ENCODE results near the gene BCL2L12. TPM values are rescaled to one million over a fixed set of nuclear protein-coding genes. Genes with fewer than 3 reads are reported as not detected.

Gene BCL2L12
- total and polyA plus RNA-seq, 2 of the 13 experiments (the other 11 are each of a cell fraction or from before 2014, with no cell fraction given) = 26.8 to 40.8 TPM

GRCh38 chr19:49666120-49666444 is 349 bp downstream of the BCL2L12 start (continued):
- no peak for TF ChIP-seq THAP8 (CRISPR knock-in tag; IDR thresholded peaks at IDR 0.05; ENCODE audit: borderline replicate concordance)
- TF ChIP-seq PHB2 (IDR thresholded peaks at IDR 0.05; ENCODE audit: partially characterized antibody) = no peak
- TF ChIP-seq ISL2 (CRISPR knock-in tag; IDR thresholded peaks at IDR 0.05) = 0 out of 2 replicates have a peak, but pooled peaks have one; percentile 1
- TF ChIP-seq ZFP36L2 (CRISPR knock-in tag; IDR thresholded peaks at IDR 0.05) = no peak
- TF ChIP-seq NONO (IDR thresholded peaks at IDR 0.05) = no peak
- TF ChIP-seq NONO (CRISPR knock-in tag; conservative IDR thresholded peaks at IDR 0.05) = no peak
- 0 out of 2 replicates have a peak, but pooled peaks have one; percentile 7 for TF ChIP-seq ZNF605 (CRISPR knock-in tag; IDR thresholded peaks at IDR 0.05)
- no peak for TF ChIP-seq TCF12 (IDR thresholded peaks at IDR 0.05)
- TF ChIP-seq TCF12 (CRISPR knock-in tag; IDR thresholded peaks at IDR 0.05) = no peak
- no peak for TF ChIP-seq SALL2 (CRISPR knock-in tag; IDR thresholded peaks at IDR 0.05)
- peak; percentile 3 for TF ChIP-seq ASH2L (IDR thresholded peaks at IDR 0.05; ENCODE audit: insufficient read length, low read depth, low read length)
- no peak for TF ChIP-seq ZNF790 (CRISPR knock-in tag; IDR thresholded peaks at IDR 0.05; ENCODE audit: borderline replicate concordance)

DNA sequence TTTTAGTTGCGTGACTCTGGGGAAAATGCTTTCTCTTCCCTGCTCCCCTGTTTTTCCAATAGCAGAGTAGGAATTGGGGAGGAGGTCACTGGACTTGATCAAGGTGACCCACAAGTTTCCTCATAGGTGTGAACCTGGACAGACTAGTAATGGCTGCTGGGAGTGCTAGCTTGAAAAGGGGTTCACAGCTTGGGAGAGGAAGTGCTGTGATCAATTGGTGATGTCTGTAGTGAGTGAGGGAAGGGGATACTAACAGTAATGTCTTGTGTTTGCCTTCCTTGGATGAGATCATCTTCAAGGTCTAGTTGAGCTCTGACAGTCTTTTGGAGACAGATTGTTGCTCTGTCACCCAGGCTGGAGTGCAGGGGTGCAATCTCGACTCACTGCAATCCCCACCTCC is 1.7 kb downstream of the BCL2L12 start:
- 96% methylated on average over 2 of the region's 2 CpGs for WGBS (ENCODE audit: low lambda C conversion rate)
- H3K79me2 ChIP-seq (ENCODE audit: insufficient read depth, low read length) = peaks cover 30% of the 10 kb centered on the region
- no peak for TF ChIP-seq MED13 (CRISPR knock-in tag; IDR thresholded peaks at IDR 0.05)
- TF ChIP-seq ZNF577 (CRISPR knock-in tag; IDR thresholded peaks at IDR 0.05; ENCODE audit: borderline replicate concordance, low read depth) = no peak
- TF ChIP-seq, protein P1, sequence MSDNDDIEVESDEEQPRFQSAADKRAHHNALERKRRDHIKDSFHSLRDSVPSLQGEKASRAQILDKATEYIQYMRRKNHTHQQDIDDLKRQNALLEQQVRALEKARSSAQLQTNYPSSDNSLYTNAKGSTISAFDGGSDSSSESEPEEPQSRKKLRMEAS (IDR thresholded peaks at IDR 0.05) = no peak
- TF ChIP-seq ZNF710 (CRISPR knock-in tag; IDR thresholded peaks at IDR 0.05; ENCODE audit: borderline replicate concordance) = no peak
- TF ChIP-seq ATF1 (CRISPR knock-in tag; IDR thresholded peaks at IDR 0.05) = no peak
- TF ChIP-seq ZNF607 (CRISPR knock-in tag; IDR thresholded peaks at IDR 0.05; ENCODE audit: borderline replicate concordance) = no peak
- no peak for TF ChIP-seq ZNF501 (CRISPR knock-in tag; IDR thresholded peaks at IDR 0.05)
- no peak for TF ChIP-seq SRSF1 (optimal IDR thresholded peaks at IDR 0.05; ENCODE audit: low read depth, low read length)
- TF ChIP-seq MYC (CRISPR knock-in tag; IDR thresholded peaks at IDR 0.05; ENCODE audit: borderline replicate concordance) = no peak
- TF ChIP-seq ZNF263 (CRISPR knock-in tag; IDR thresholded peaks at IDR 0.05) = no peak
- TF ChIP-seq, protein P2, sequence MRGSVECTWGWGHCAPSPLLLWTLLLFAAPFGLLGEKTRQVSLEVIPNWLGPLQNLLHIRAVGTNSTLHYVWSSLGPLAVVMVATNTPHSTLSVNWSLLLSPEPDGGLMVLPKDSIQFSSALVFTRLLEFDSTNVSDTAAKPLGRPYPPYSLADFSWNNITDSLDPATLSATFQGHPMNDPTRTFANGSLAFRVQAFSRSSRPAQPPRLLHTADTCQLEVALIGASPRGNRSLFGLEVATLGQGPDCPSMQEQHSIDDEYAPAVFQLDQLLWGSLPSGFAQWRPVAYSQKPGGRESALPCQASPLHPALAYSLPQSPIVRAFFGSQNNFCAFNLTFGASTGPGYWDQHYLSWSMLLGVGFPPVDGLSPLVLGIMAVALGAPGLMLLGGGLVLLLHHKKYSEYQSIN (CRISPR knock-in tag; IDR thresholded peaks at IDR 0.05; ENCODE audit: borderline replicate concordance) = no peak

More for the DNA sequence above, 1.7 kb downstream of the BCL2L12 start:
- Histone ChIP-seq H3K9me3 (ENCODE audit: low read length) (no peaks in the 10 kb centered on the region), H3K4me2 (ENCODE audit: low read depth, low read length) (peak overlapping the region; percentile 98), H4K20me1 (ENCODE audit: insufficient read depth, low read length) (peaks cover 5% of the 10 kb centered on the region; the same call in 1 of the 2 replicates), H2AFZ (ENCODE audit: low read length) (no peak overlapping the region), H3K36me3 (replicated peaks in 1 of 2; ENCODE audit: control insufficient read depth in 1 of 2, insufficient read depth in 2 of 2, low read length in 2 of 2) (peaks cover 6 to 15% of the 10 kb centered on the region in 2 experiments; a peak in 4 of 5 replicates), H3K27ac (ENCODE audit: extremely low read length, insufficient read depth, low read length) (peak overlapping the region; percentile 20), H3K9ac (ENCODE audit: insufficient read depth, low read depth, low read length) (peak overlapping the region; percentile 90; the same call in 1 of the 2 replicates), H3K4me3 (replicated peaks in 1 of 3; ENCODE audit: insufficient read depth in 1 of 3, low read depth in 2 of 3, low read length in 3 of 3) (no peak overlapping the region; a peak in 1 of 6 replicates), H3K27me3 (ENCODE audit: control insufficient read depth in 1 of 2, insufficient read depth in 2 of 2, low read length in 2 of 2) (no peaks in the 10 kb centered on the region; a peak in 2 of 5 replicates), H3K4me1 (ENCODE audit: insufficient read depth, low read length) (peaks cover 40% of the 10 kb centered on the region)
- intact Hi-C loops (cut with micrococcal nuclease; ENCODE audit: unreplicated experiment) (no loop called here), in situ Hi-C loops (cut with HindIII; ENCODE audit: extremely low pct_ligation_motif_present, low pct_unique_long_range_greater_than_20kb) (no loop called here)
- ChIA-PET POLR2A (interaction anchor here (1.1 to 5.7 kb wide), 2 partner anchors 9 to 26 kb away, joined by 6 to 92 read pairs; partner anchors contain the start of genes RRAS and SCAF1), CTCF (ENCODE audit: low intra/inter-chr PET ratio, low total read pairs) (no interaction called here)
- DNase-seq (ENCODE audit: low spot score) (no peak), FAIRE-seq (no peak), ATAC-seq (no peak)
- no TSS peak for BruUV-seq (replicated peaks)

Data from HepG2 (cell line).